HG03439 (cell line): ENCODE data around the gene MAPKAPK3.

Source experiments
- ATAC-seq: cut with Tn5 transposase; IDR thresholded peaks from one replicate; pipeline ENCODE4 v1.9.1; 2021; ENCODE audit warnings: mild to moderate bottlenecking, moderate library complexity; ENCODE audit not compliant: unreplicated experiment

MAPKAPK3 gene

DNA sequence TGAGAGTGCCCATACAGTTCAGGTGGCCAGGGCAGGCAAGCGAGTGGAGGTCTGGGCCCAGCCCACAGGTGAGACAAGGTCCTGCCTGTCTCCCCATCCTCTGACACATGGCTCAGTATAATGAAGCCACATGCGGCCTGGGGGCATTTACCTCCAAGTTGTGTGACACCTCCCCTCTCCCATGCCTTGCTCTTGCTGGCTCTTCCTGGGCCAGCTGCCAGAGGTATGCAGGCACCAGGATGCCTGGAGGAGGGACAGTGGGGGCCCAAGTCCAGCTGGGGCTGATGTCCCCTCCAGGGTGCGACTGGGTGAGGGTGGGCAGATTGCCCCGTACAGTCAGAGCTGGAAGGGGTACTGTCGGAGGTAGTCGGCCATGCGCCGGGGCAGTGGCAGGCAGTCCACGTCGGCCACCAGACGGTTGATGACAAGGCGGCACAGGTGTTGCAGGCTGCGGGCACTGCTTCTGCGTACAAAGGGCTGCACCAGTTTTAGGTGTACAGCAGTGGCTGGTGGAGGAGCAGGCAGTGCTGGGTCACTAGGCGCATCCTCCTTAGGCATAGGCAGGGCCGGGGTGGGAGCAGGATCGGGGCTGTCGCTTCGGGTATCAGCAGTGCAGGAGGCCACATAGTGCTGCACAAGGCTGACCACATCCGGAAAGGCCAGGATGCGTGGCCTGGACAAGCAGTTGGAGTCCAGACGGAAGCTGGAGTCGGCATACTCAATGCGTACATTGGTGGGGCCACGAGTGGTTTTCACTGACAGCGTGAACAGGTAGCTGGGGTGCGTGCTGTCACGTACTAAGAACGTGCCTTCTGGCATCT lies 9.5 kb upstream of the MAPKAPK3 start:
- no peak for ATAC-seq

GRCh38 chr3:50608278-50608677 lies 8.7 kb upstream of the MAPKAPK3 start:
- ATAC-seq, result no peak

- no peak for ATAC-seq
Measured at GRCh38 chr3:50609071-50609762, 7.7 kb upstream of the MAPKAPK3 start.

GRCh38 chr3:50609763-50610085 lies 7.2 kb upstream of the MAPKAPK3 start:
- ATAC-seq, result no peak

DNA sequence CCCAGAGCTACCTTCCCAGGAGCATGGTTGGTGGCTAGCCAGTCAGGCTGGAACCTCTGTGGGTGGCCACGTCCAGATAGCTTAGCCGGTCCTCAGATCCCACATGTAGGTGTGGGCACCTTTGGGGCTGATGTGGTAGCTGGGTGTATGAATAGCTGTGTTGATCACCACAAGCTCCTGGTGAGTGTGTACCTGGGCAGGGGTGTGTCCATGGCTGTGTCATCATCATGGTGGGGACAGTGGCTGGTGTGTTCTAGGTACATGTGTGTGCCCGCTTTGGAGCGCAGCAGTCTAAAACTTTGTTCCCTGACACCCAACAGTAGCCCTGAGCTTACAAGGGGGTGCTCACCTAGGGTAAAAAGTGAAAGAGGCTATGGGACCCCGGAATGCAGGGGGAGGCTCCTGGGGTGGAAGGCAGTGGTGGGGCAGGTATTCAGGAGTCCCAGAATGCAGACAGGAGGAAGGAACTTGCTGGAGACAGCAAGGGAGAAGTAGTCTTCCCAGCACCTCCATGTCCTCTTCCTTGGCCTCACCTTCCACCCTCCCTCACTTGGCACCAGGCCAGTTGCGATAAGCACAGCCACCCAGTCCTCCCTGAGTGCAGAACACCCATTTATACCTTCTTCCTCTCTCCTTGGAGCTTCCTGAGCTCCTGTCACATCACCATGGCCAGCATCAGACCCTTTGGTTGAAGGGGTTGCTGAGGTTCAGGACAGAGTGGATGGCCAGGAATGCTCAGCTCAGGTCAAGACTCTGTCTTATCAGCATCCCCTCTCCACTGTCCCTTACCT lies 6.6 kb upstream of the MAPKAPK3 start:
- ATAC-seq, result no peak

DNA sequence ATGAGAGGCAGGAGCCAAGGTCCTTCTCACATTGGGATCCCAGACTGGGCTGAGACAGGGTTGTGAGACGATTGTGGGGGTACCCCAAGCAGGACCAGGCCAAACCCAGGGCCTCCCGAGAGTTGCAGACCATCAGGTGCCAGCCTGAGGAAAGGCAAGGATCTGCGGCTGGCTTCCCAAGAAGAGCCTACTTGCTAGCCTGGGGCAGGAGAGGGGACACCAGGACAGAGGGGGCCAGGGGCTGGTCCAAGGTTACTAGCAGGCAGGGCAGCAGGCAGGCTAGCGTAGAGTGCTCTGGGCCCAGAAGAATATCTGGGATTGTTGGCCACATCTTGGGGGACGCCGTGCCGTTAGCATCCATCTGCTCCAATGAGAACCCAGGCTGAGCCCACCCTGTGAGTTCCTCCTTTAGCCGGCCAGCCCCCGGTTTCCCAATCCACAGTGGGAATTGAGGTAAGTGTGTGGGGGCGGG lies 5.9 kb upstream of the MAPKAPK3 start:
- no peak for ATAC-seq

DNA sequence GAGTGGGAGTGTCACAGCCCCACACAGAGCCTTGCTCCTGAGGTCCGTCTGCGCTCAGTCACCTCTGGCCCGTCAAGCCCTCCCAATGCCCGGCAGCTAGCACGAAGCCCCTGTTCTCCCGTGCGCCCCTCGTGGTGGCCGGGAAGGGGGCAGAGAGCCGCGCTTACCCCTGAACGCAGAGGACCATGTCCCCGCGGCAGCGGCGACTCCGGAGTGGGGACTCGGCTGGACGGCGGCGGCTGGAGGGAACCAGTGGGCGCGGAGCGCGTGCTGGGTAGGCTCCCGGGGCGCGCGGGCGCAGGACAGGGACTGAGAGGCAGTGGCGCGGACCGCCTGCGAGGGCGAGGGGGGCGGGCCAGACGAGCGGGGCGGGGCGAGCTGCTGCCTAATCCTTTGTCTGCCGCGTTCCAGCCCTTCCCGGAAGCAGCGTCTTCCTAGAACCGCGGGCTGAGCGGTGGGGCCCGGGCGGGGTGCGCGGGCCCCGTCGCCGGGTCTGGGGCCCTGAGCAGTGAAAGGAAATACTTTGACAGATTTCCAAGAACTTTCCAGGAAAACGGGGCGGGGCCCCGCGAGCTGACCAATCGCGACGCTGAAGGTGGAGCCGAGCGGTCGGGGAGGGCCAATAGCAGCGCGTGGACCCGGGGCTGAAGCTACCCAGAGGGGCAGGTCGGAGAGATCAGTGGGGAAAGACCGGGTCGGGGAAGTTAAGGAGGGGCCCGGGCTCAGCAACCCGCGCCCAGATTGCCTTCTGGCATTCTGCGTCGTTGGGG lies 5.3 kb upstream of the MAPKAPK3 start, which contains the start of gene CISH:
TSS of gene CISH (minus strand) at position 311 of the 770 bp plus-strand sequence. CDS start at position 187, 124 bp downstream.
- peak; percentile 65 for ATAC-seq

- peak; percentile 11 for ATAC-seq
Measured at GRCh38 chr3:50612234-50612882, 4.6 kb upstream of the MAPKAPK3 start.

GRCh38 chr3:50612970-50613846 lies 3.7 kb upstream of the MAPKAPK3 start:
- no peak for ATAC-seq

GRCh38 chr3:50615190-50615589 lies 1.8 kb upstream of the MAPKAPK3 start:
- ATAC-seq, result no peak

DNA sequence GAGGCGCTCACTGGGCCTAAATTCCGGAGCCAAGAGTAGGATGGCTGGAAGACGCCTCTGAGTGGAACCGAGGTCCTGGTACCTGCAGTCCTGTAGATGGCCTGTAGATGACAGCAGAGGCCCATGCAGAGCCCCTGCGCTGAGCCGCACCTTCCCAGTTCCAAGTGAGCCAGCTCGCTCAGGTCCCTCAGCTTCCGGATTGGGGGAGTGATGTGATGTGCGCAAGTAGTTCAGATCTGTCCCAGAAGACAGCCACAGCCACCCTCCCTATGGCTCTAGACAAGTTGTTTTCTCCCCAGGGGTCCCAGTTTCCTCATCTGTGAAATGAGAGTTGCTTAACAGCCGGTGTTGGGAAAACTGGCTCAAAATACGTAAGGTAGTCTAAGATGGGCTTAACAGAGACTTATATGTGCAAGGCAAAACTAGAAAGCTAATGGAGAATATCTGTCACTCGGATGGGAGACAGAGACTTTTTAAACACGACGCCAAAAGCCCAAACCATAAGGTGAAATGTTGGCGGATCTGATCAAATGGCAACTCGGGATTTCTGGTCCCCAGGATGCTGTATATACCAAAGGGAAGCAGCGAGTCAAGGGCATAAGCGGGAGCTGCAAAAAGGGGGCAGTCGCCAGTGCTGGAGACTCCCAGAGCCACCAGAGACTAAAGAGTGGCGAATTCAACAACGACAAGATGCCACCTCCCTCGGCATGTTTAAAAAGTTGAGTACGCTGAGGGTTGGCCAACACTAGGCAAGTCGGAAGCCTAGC lies 765 bp upstream of the MAPKAPK3 start:
- ATAC-seq, result peak; percentile 30

- ATAC-seq, result peak; percentile 71
Measured at GRCh38 chr3:50616770-50617095, 218 bp upstream of the MAPKAPK3 start.

DNA sequence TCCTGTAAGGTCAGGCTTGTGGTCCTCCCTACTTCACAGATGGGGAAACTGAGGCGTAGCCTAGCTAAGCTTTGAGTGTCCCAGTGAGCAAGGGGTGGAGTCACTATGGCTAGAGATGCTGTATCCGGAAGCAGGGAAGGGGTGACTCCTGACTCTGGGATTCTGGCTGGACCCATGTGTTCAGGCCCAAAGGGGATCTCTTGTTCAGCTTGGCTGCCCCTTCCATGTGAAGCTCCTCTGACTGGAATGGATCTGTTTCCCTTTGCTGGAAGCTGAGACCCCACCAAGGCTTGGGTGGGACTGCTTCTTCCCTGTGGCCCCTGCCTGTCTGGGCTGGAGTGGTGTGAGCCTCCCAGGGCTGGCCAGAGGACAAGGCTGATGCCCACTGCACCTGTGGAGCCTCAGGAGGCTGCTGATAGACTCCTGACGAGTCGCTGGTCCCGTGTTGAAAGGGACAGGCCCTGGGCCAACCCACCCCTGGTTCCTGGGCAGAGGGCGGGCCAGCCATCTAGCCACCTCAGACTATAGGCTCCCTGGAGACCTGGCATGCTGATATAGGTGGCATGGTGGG lies 1.0 kb downstream of the MAPKAPK3 start:
- ATAC-seq, result no peak

DNA sequence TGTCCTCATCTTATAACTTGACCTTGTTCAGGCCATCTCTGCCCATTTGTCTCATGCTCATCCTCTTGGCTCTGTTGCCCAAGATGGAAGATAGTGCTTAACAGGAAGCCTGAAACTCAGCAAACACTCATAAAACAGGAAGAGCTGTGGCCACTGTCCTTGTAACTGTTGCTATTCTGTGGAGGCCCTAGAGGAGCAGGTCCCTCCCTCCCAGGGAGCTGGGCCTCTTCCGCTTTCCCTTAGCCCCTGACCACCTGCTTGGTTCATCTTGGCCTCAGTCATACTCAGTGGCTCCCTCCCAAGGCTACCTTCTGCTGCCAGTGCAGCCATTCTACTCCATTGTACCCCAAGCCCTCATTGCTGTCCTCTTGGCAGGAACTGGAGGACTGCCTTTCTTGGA lies 3.5 kb downstream of the MAPKAPK3 start:
- ATAC-seq, result no peak

GRCh38 chr3:50620820-50621219 lies 3.9 kb downstream of the MAPKAPK3 start:
- ATAC-seq, result no peak

GRCh38 chr3:50622881-50623280 lies 5.9 kb downstream of the MAPKAPK3 start:
- ATAC-seq, result no peak

DNA sequence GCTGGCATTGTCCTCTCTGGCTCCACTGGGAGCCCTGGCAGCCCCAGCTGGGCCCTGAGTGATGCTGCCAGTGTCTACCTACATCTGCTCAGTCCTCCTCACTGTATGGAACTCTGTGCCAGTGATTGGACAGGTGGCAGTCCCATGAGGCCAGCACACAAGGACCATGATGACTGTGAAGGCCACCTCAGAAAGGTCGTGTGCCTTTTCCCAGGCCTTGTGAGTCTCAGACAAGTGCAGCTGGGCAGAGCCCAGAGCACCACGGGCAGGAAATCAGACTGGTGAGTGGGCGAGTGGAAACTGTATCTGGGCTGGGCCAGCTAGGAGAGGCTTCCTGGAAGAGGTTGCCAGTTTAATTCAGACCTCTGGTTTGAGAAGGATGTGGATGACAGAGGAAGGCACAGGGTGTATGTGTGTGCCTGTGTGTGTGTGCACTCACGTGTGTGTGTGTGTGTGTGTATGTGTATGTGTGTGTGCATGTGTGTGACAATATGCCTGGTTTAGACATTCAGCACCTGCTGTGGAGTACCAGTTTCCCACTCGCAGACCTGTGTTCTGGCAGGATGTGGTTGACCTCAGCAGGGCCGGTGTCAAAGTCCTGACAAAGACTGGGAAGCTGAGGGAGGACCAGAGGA lies 7.0 kb downstream of the MAPKAPK3 start:
- ATAC-seq, result no peak

- ATAC-seq, result no peak
Measured at GRCh38 chr3:50624634-50625033, 7.7 kb downstream of the MAPKAPK3 start.
